HG02970 (cell line): ENCODE results near the gene MX2.
A peak's percentile ranks its signal among the peaks of the same experiment; 100 is the strongest.

ENCODE experiments used
- ATAC-seq: cut with Tn5 transposase; IDR thresholded peaks from one replicate; pipeline ENCODE4 v1.9.1; 2021; ENCODE audit warnings: mild to moderate bottlenecking, moderate library complexity, moderate number of reproducible peaks; ENCODE audit not compliant: unreplicated experiment, low FRiP score

MX2 gene

DNA sequence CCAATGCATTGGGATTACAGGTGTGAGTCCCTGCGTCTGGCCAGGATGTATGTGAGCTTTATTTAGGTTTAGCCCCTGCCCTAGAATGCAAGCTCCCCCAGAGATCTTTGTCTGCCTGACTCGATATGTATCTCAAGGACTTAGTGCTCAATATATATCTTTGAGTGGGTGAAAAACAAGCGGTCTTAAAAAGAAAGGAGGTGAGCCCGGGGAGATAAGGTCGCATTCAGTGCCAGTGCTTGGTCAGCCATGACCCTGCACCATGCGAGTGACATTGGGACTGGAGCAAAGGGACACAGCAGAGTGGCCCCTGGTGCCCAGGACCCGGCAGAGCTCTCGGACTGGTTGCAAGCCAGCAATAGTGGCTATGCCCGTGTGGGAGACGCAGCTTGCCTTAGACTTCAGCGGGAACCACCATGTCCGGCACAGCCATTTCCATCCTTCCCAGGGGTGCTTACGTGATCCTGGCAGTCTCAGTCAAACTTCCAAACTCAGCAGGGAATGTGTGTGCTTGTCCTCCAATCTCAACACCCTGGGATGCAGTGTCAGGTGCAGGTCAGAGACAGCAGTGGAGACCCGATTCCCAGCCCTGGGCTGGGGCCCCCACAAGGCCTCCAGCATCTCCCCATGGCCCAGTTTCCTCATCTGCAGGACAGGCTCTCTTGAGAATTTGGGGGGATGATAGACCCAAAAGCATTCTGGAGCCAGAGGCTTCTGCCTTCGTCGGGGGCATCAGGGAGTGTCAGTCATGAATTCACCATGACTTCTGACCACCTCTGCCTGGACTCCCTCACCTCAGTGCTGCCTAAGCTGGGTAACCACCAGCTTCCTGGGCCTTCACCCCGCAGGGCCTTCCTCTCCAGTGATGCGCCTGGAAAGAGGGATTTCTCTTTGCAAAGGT, 1.8 kb downstream of the MX2 start:
- ATAC-seq = no peak

DNA sequence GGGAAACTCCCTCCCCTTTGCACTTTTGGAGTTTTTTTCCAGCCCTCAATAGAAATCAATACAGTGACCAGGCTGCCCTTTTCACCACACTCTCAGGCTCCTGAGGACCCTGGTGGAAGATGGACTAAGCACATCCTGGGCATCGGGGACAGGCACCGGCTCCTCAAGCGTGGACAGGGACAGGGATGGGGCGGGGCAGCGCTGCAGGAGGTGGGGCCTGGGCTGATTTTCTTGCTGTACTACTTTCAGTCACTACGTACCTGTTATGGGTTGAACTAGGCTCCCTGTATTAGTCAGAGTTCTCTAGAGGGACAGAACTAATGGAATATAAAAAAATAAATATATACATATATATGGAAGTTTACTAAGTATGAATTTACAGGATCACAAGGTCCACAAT, 2.5 kb downstream of the MX2 start:
- ATAC-seq = no peak

DNA sequence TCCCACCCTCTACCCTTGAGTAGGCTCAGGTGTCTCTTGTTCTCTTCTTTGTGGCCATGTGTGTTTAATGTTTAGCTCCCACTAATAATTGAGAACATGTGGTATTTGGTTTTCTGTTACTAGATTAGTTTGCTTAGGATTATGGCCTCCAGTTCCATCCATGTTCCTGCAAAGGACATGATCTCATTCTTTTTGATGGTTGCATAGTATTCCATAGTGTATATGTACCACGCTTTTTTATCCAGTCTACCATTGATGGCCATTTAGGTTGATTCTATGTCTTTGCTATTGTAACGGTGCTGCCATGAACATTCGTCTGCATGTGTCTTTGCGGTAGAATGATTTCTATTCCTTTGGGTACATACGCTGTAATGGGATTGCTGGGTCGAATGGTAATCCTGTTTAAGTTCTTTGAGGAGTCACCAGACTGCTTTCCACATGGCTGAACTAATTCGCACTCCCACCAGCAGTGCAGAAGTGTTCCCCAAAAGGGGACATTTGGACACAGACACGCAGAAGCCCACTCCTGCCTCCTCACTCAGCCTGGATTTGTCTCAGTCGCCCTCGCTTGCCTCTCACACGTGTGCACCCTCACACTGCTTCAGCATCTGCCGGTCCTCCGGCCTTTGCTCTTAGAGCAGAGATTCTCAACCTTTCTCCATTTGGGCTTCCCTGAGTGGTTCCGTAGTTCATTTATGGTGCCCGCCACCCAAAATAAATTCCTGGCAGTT, 3.7 kb downstream of the MX2 start:
- ATAC-seq = no peak

DNA sequence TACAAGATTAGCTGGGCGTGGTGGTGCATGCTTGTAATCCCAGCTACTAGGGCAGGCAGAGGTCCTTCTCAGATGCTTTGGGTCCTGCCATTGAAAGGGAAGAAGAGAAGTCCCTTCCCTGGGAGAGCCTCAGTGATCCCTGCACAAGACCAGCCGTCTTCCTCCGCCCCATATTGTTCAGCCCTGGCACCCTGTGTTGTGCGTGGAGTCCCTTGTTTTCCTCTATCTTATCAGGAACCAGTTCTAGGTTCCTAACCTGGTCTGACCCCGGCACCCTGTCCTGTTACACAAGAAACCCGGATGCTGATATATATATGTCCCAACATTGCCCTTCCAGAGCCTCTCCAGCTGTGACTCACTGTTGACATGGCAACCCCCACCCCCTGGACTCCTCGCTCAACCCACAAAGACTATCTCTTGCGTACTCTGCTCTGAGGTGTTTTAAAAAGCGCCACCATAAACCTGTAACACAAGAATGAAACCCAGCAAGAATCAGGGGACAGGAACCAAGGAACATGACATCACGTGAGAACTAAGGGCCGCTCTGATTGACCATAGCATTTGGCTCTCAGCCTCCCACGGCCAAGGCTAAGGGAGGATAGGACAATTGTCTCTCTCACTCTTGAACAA, 4.8 kb downstream of the MX2 start:
- no peak for ATAC-seq

DNA sequence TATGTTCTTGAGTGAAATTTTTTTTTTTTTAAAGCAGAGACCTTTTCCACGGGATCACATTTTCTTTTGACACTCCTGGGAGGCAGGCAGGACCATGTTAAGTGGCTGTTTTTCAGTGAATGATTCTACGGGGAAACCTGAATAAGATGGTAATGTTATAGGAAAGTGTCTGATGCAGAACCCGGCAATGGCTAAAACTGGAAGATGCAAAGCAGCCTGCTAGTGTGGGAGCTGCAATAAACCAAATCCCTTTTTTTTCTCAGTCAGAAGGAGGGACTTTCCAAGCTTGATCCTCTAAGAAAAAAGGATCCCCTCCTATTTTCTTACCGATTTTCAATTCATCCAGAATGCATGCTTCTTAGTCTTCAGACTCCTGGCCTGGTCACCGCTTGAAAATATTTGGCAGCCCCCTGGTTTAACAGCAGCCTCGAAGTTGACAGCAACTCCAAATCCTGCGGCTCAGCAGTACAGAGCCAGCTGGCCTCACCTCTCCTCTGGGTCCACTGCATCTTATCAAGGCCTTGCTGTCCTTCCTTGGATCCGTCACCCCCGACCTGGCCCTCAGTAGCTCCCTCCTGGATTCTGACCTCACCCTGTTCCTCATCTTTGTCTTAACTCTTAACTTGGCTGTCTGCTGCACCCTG, 5.6 kb downstream of the MX2 start:
- ATAC-seq = peak; percentile 3

DNA sequence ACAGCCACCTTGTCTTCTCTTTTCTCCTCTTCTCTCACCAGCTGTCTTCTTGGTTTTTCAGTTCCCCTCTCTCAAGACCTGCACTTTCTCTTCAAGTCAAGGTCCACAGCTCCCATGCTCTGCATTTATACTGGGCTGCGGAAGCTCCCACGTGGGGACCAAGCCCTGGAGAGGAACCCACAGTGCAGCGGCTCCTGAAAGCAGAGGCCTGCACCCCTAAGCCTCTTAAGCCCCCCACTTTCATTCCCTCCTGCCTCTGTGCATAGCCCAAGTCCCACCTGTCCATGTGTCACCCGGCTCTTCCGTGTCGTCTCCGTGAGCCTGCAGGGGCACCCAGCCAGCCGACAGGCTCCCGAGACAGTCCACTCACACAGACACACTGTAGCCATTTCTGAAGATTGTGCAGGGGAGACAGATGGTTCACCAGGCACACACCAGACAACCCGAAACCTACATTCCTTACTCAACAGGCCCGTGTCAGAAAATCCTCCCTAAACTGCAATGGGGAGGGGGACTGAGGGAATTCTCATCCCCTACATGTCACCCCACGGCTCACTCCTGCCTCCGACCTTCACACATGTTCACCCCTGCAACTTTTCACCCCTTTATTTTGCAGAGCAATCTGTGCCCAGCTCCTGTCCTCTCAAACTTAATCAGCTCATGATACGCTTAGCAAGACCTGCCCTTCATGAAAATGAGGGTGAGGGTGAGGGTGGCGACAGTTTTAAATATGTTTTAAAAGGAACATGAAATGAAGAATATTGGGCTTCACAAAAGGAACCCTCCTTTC, 6.3 kb downstream of the MX2 start:
- peak; percentile 58 for ATAC-seq

DNA sequence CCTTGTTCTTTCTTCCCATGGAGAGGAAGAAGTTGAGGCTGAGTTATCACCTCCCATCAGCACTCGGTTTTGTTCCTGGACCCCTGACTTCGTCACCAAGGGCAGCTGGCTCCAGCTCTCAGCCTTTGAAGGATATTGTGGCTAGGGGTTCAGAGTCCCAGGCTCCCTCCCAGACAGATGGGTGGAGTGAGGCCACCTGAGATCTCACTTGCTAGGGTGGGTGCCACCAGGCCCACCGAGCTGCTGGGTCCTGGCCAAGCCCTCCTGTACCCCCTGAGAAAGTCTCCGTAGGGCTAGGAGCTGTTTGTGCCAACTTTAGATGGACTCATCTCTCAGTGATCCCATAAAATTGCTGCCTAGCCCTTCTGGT, 6.9 kb downstream of the MX2 start:
- no peak for ATAC-seq

DNA sequence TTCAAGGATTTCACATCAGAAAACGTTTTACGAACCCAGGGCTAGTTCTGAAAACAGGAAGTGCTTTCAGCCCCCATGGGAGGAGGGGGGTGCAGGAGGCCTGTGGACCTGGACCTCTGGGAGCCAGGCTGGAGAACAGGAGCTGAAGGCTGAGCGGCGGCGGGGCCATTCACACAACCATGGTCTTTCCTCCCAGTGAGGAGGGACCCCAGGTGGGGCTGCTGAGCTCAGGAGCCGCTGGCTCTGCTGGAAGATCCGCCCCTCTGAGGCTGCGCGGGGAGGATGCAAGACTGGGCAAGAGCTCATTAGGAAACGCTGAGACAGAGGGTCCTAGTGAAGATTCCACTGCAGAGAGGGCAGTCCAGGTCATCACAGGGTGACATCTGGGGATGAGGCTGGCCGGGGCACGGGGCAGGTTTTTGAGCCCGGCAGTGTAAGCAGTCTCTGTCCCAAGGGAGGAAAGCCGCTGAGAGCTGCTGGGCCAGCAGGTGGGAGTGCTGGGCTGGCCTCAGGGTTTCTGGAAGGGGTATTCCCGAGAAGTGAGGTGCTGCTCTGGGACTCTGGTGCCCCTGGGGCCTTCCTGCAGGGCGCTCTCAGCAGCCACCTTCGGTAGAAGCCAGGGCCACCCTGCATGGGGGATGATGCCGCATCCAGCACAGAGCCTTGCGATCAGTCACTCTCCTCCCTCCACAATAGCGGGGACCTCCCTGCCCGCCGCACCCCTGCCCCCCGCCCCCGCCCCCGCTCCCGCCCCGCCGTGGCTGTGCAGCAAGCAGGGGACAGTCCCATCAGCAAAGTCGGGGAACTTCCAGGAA, 7.5 kb downstream of the MX2 start:
- ATAC-seq = peak; percentile 27

DNA sequence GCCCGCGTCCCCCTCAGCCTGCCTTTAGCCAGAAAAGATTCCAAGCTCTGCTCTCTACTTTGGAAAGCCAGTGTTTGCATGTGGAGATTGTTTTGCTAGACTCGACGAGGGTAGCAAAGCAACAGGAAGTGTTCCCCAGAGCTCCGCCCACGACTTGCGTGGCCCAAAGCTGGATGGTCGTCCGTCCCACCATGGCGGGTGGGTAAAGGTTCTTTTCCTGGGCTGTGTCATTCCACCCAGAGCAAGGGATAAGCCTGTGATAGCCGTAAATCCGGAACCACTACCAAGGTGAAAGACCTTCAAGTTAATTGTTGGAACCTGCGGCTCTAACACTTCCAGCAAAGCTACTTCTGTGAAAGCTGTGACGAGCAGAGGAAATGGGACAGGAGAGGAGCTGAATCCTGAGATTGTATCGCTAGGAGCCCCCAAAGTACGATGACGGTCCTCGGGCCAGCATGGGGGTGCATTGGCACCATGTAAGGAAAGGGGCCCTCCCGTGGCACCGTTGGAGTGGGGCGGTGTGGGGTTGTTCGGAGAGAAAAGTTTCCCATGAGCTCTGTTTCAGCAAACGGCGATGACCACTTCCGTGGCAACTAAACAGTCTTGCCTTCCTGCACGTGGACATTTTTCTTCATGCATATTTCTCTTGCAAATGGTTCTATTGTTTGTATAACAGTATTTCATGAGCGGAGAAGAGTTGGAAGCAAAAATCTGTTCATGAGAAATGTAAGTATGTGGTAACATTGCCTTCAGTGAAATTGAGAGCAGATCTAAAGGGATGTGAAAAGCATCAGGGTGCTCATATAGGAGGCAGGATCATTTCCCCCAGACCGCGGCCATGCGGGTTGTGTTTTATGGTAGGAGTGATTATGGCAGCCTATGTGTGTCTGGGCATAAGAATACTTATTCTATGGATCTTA, 8.4 kb downstream of the MX2 start:
- ATAC-seq = no peak

DNA sequence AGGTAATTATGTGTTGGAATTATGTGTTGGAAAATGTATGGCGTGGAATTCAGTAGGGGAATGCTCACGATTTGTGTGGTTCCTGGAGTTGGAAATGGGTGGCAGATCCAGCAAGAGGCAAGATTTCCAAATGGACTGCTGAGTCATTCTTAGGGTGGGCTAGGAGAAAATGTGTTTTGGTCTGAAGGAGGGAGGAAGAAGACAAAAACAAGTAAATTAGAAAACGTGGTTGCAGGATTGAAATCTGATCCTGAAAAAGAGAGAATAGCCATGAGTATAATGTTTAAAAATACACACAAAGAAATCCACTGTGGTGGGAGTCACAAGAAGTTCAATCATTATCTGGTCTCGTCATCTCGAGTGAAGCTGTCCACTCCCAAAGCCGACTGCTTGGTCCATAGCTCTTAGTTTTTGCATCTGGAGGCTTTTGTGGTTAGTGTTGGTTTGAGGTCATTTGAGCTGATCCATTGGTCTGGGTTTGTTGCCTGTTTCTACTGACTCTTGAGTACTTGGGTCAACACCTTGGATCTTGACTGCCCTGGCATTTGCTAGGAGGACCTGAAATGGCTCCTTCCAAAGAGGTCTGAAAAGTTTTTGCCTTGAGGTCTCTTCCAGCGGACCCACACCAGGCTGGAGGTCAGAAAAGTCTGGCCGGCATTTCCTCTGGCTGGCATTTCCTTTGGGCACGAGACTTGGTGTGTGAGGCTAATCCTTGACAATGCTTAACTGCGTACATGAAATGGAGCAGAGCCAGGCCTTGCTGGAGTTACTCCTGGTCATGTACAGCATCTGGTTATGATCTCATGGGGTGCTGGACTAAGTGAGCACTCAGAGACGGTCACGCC, 9.2 kb downstream of the MX2 start:
- no peak for ATAC-seq

DNA sequence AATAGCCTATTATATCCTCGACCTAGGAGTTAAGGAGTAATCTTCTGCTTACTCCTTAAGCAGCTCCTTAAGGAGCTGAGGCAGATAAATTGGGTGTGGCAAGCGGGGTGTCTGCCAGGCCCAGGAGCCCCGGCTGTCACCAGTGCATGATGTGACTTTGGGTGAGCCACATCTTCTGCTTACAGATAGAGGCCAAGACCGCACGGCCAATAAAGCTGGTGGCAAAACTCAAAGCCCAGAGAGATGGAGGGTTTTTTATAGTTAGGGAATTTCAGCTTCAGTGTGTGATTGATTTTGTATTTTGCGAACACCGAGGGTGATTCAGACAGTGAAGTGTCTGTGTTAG, 9.8 kb downstream of the MX2 start:
- no peak for ATAC-seq

DNA sequence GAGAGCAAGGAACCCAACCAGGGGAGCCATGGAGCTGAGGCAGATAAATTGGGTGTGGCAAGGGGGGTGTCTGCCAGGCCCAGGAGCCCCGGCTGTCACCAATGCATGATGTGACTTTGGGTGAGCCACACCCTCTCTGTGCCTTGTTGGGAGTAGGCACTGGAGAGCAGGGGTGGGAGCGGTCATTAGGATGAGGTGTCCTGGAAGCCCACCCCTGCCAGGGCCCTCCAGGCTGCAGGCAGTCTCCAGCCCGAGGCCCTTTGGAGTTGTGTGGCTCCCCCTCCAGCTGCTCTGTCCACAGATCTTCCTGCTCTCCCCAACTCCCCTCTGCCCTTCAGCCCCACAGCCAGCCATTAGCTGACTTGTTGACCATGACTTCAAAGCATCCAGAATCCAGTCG, 11.4 kb downstream of the MX2 start:
- no peak for ATAC-seq

DNA sequence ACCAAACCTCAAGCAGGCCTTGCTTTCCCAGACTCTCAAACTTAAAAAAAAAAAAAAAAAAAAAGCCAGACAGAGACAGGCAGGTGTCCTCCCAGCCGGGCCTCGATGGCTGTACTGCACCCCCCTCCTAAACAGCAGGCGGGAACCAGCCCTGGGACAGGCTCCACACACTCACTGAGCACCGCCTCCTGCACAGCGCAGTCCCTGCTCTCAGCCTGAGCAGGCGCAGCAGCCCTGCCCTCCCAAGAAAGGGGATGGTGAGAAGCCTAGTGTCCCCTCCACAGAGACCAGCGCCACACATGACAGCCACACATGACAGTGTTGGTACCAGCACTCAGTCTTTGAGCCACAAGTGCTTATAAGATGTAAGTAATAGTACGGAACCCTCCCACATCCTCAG, 11.9 kb downstream of the MX2 start:
- no peak for ATAC-seq

DNA sequence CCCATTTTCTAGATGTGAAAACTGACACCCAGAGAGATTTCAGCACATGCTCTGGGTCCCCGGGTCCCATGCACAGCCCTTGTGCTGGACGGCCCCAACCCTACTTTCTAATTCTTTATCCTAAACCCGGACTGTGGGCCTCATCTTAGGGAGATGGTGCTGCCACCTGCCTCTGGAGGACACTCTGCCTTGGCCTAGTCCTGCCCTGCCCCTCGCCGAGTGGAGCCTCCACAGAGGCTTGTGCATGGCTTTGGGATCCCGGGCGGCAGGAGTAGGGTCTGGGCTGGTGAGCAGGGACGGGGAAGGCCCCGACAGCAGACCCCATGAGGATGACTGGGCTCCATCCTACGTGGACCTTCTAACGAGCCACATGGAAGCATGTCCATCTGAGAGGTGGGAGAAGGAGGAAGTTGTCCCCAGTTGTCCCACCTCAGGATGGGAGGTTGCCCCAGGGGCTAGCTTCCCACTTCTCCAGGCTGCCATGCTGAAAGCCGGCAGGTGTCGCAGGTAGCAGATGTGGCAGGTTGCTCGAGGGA, 12.4 kb downstream of the MX2 start:
- no peak for ATAC-seq

DNA sequence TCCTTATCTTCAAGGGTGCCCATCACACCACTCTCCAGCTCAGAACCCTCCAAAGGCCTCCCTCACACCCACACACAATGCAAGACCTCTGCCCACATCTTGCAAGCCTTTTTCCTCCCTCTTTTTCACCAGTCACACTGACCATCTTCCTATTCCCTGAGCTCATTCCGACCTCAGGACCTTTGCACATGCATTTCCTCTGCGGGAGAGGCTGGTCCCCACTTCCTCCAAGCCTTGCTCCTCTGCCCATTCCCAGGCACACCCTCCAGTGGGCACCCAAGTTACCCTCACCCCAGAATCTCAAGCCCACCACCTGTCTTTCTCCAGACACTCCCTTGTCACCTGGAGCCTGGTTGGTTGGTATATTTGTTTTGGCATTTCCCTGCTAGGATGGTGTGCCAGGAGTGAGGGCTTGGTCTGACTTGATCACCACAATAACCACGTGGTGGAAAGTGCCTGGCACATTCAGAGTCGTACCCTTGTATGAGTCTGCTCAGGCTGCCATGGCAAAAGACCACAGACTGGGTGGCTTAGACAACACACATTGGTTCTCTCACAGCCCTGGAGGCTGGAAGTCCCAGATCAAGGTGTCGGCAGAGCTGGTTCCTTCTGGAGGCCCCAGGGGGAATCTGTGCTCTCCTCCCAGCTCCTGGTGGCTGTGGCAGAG, 13.2 kb downstream of the MX2 start:
- ATAC-seq = no peak

DNA sequence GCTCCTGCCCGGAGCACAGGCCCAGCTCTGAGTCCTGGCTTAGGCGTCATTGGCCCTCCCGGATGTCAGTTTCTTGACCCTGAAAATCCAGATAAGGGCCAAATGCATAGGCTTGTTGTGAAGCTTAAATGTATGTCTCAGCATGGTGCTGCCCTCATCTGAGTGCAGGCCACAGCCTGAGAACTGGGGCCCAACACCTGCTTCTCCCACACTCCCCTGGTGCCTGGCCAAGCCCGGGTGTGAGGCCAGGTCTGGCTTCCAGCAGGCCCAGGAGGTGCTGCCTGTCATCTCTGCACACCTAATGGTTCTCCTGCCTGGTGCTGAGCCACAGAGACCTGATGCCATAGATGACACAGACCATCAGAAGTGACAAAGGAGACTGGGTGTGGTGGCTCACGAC, 14.0 kb downstream of the MX2 start:
- ATAC-seq = no peak

DNA sequence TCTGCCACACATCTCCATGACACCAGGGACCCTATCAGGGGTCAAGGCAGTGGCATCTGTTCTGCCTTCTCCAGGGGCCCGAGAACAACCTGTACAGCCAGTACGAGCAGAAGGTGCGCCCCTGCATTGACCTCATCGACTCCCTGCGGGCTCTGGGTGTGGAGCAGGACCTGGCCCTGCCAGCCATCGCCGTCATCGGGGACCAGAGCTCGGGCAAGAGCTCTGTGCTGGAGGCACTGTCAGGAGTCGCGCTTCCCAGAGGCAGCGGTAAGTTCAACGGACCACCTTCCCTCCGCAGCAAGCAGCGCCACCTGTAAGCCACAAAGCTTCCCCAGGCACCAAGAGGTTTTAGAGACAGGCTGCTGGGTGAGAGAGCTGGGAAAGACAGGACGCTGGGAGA, 15.9 kb downstream of the MX2 start:
- ATAC-seq = no peak
